GM12891 (cell line): Measurements from ENCODE around the gene HYAL2.

Source experiments
- PAX5 ChIP-seq: IDR thresholded peaks from 2 replicates; pipeline ENCODE4 v1.6.1; 2011; ENCODE audit warnings: low read length, moderate library complexity, mild to moderate bottlenecking; ENCODE audit not compliant: insufficient read depth, severe bottlenecking
- POLR2A ChIP-seq: IDR thresholded peaks from 2 replicates; pipeline ENCODE4 v1.6.1; 2011; ENCODE audit warnings: low read depth, low read length, control low read depth
- POLR2AphosphoS5 ChIP-seq: IDR thresholded peaks from 2 replicates; pipeline ENCODE4 v1.6.1; 2011; ENCODE audit warnings: low read depth, low read length, control low read depth
- POU2F2 ChIP-seq: IDR thresholded peaks from 2 replicates; pipeline ENCODE4 v1.6.1; 2011; ENCODE audit warnings: low read depth, mild to moderate bottlenecking, control low read depth, low read length, moderate library complexity
- SPI1 ChIP-seq: IDR thresholded peaks from 2 replicates; pipeline ENCODE4 v1.6.1; 2011; ENCODE audit warnings: low read depth, low read length, control low read depth
- TAF1 ChIP-seq: IDR thresholded peaks from 2 replicates; pipeline ENCODE4 v1.6.1; 2011; ENCODE audit warnings: low read depth, low read length, control low read depth

GRCh38 chr3:50287262-50287661, 35.3 kb downstream of the HYAL2 start:
- no peak for TF ChIP-seq POLR2A
- no peak for TF ChIP-seq TAF1
- TF ChIP-seq SPI1, result no peak
- no peak for TF ChIP-seq PAX5
- TF ChIP-seq POLR2AphosphoS5, result no peak
- no peak for TF ChIP-seq POU2F2
